K562 (cell line): ENCODE results near the gene LRGUK. TPM values are rescaled to one million over a fixed set of nuclear protein-coding genes. Genes with fewer than 3 reads are reported as not detected.

Experiments used
- ARID1B ChIP-seq: fragments of 450-650 bp; IDR thresholded peaks from 2 replicates; pipeline ENCODE4 v1.6.1; 2016; ENCODE audit warnings: antibody characterized with exemption, mild to moderate bottlenecking, inconsistent platforms
- ARNT ChIP-seq, 2 experiments: fragments of 450-650 bp; IDR thresholded peaks; 2 replicates each; pipeline ENCODE4 v1.6.1; 2016; ENCODE audit warnings: mild to moderate bottlenecking in 1 of 2
- ATF4 ChIP-seq: fragments of 450-650 bp; formaldehyde crosslinking; IDR thresholded peaks from 2 replicates; pipeline ENCODE4 v1.4.0; 2022; ENCODE audit warnings: mild to moderate bottlenecking, moderate library complexity
- CBFA2T2 ChIP-seq: fragments of 450-650 bp; conservative IDR thresholded peaks from 2 replicates; pipeline ENCODE4 v1.6.1; 2017; ENCODE audit warnings: mild to moderate bottlenecking
- CHD1 ChIP-seq: fragments of 200-600 bp; sonication (generic); IDR thresholded peaks from one replicate; pipeline ENCODE4 v1.6.1; 2012; ENCODE audit warnings: mild to moderate bottlenecking, moderate library complexity, low read length, inconsistent platforms
- FOXK2 ChIP-seq, 2 experiments: fragments of 450-650 bp; IDR thresholded peaks in 1 of 2; conservative IDR thresholded peaks in 1 of 2; 2 replicates each; pipeline ENCODE4 v1.6.1; 2016; ENCODE audit warnings: low read depth in 2 of 2, mild to moderate bottlenecking in 1 of 2
- NCOA1 ChIP-seq: fragments of 450-650 bp; IDR thresholded peaks from 2 replicates; pipeline ENCODE4 v1.6.1; 2016; ENCODE audit warnings: low read depth
- NFIX ChIP-seq: fragments of 250-450 bp; sonication (Bioruptor Pico); IDR thresholded peaks from 2 replicates; pipeline ENCODE4 v1.4.0; 2020; ENCODE audit warnings: low read depth, mild to moderate bottlenecking, moderate library complexity
- RAD51 ChIP-seq: fragments of 450-650 bp; IDR thresholded peaks from 2 replicates; pipeline ENCODE4 v1.7.1; 2016; ENCODE audit warnings: low read depth, mild to moderate bottlenecking, borderline replicate concordance
- RFX1 ChIP-seq: fragments of 450-650 bp; IDR thresholded peaks from 2 replicates; pipeline ENCODE4 v1.6.1; 2016; ENCODE audit warnings: mild to moderate bottlenecking, moderate library complexity
- SMAD1 ChIP-seq: fragments of 150-350 bp; IDR thresholded peaks from 2 replicates; pipeline ENCODE4 v1.6.1; 2014; ENCODE audit warnings: low read length, low read depth; ENCODE audit not compliant: partially characterized antibody
- TSC22D4 ChIP-seq: fragments of 450-650 bp; IDR thresholded peaks from 2 replicates; pipeline ENCODE4 v1.6.1; 2016; ENCODE audit warnings: missing genetic modification characterization, missing biosample characterization, control low read depth
- ZBED1 ChIP-seq: IDR thresholded peaks from 2 replicates; pipeline ENCODE4 v1.6.1; 2014
- ZC3H11A ChIP-seq: IDR thresholded peaks from 2 replicates; pipeline ENCODE4 v1.6.1; 2012; ENCODE audit warnings: low read depth, low read length, improper control_type of control experiment
- ZEB2 ChIP-seq: fragments of 450-650 bp; IDR thresholded peaks from 2 replicates; pipeline ENCODE4 v1.6.1; 2016
- ZKSCAN1 ChIP-seq: fragments of 150-350 bp; IDR thresholded peaks from 2 replicates; pipeline ENCODE4 v1.6.1; 2016; ENCODE audit warnings: low read depth, low read length
- ZNF224 ChIP-seq: sonication (generic); formaldehyde crosslinking; IDR thresholded peaks from 2 replicates; pipeline ENCODE4 v1.8.0; 2022; ENCODE audit warnings: mild to moderate bottlenecking, missing genetic modification reagents
- ZNF384 ChIP-seq: IDR thresholded peaks from 2 replicates; pipeline ENCODE4 v1.6.1; 2012; ENCODE audit warnings: low read depth, low read length, improper control_type of control experiment
- polyA plus RNA-seq, 8 experiments: library from polyadenylated mRNA; depleted of rRNA in 4 of 8; stranded (reverse) in 5 of 8; unstranded in 3 of 8; fragments of >200 nt; fragmentation: Nextera tagmentation in 2 of 8; fragmentation: Illumina TruSeq in 1 of 8; extraction: Ambion mirVana in 2 of 8; extraction: Trizol in 1 of 8; gene quantifications; 2 replicates each; pipeline versions ENCODE4 v1.2.1 to v1.2.3, GENCODE V29; 2011 to 2014; ENCODE audit warnings: inconsistent platforms in 1 of 8, missing spikeins in 1 of 8
- total RNA-seq, 7 experiments: library from RNA; depleted of rRNA in 6 of 7; stranded (reverse); fragments of >200 nt in 6 of 7; fragmentation: Illumina TruSeq in 2 of 7; extraction: Trizol in 2 of 7; gene quantifications; 2 replicates each; pipeline versions ENCODE4 v1.2.1 to v1.2.3, GENCODE V29; 2011 to 2021; ENCODE audit warnings: low replicate concordance in 1 of 7
- TF ChIP-seq, protein P1 (sequence below): fragments of 250-450 bp; sonication (Bioruptor Pico); IDR thresholded peaks from 2 replicates; pipeline ENCODE4 v1.4.0; 2020; ENCODE audit warnings: mild to moderate bottlenecking, moderate library complexity
- TF ChIP-seq, protein P2 (sequence below): fragments of 450-650 bp; IDR thresholded peaks from 2 replicates; pipeline ENCODE4 v1.6.1; 2016; ENCODE audit warnings: low read depth

LRGUK gene
- total and polyA plus RNA-seq, 9 of the 15 experiments (the other 6 are each of a cell fraction or from before 2014, with no cell fraction given), result 0.04 to 0.33 (median 0.18) TPM

DNA sequence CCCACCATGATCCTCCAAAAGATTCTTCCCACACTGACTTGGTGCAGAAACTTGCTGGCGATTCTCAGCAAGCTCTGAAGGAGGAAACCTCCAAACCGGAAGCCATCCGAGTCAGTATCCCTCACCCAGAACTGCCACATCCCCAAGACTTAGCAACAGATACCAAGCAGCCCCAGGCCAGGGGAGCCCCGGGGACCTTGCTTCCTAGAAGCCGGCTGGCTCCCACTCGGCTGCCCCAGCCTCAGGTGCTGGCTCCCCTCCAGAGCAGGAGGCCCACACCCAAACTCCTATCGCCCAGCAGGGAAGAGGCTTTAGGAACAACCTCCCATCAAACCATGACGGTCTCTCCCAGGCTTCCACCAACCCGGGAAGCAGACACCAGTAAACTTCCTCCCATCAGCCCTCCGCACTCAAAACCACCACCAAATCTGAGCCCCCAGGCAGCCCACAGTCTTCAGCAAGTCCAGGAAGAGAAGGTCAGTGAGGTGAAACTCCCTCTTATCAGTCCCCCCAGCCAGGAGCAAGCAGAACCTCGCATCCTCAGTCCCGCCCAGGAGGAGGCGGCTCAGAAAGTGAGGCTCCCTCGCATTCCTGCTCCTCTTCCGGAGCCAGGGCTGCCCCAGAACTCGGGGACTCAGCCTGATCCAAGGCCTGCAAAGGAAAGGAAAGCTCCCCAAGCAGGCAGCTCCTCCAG, 82.3 kb downstream of the LRGUK start (continued):
- TF ChIP-seq FOXK2 (conservative IDR thresholded peaks at IDR 0.05 in 1 of 2, IDR thresholded peaks at IDR 0.05 in 1 of 2; ENCODE audit: low read depth in 2 of 2), result peak in 1 of 2 experiments; percentile 11; a peak in 1 of 4 replicates
- peak in 1 of 2 experiments; percentile 88; a peak in 1 of 4 replicates for TF ChIP-seq ARNT (IDR thresholded peaks at IDR 0.05)
- peak; percentile 78 for TF ChIP-seq ZKSCAN1
- TF ChIP-seq RAD51, result no peak
- TF ChIP-seq CBFA2T2, result peak; percentile 93
- TF ChIP-seq ZEB2, result peak; percentile 82; the same call in 1 of the 2 replicates
- TF ChIP-seq ZC3H11A, result no peak
- TF ChIP-seq, protein P1, sequence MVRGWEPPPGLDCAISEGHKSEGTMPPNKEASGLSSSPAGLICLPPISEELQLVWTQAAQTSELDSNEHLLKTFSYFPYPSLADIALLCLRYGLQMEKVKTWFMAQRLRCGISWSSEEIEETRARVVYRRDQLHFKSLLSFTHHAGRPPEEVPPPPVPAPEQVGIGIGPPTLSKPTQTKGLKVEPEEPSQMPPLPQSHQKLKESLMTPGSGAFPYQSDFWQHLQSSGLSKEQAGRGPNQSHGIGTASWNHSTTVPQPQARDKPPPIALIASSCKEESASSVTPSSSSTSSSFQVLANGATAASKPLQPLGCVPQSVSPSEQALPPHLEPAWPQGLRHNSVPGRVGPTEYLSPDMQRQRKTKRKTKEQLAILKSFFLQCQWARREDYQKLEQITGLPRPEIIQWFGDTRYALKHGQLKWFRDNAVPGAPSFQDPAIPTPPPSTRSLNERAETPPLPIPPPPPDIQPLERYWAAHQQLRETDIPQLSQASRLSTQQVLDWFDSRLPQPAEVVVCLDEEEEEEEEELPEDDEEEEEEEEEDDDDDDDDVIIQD, result no peak
- TF ChIP-seq, protein P2, sequence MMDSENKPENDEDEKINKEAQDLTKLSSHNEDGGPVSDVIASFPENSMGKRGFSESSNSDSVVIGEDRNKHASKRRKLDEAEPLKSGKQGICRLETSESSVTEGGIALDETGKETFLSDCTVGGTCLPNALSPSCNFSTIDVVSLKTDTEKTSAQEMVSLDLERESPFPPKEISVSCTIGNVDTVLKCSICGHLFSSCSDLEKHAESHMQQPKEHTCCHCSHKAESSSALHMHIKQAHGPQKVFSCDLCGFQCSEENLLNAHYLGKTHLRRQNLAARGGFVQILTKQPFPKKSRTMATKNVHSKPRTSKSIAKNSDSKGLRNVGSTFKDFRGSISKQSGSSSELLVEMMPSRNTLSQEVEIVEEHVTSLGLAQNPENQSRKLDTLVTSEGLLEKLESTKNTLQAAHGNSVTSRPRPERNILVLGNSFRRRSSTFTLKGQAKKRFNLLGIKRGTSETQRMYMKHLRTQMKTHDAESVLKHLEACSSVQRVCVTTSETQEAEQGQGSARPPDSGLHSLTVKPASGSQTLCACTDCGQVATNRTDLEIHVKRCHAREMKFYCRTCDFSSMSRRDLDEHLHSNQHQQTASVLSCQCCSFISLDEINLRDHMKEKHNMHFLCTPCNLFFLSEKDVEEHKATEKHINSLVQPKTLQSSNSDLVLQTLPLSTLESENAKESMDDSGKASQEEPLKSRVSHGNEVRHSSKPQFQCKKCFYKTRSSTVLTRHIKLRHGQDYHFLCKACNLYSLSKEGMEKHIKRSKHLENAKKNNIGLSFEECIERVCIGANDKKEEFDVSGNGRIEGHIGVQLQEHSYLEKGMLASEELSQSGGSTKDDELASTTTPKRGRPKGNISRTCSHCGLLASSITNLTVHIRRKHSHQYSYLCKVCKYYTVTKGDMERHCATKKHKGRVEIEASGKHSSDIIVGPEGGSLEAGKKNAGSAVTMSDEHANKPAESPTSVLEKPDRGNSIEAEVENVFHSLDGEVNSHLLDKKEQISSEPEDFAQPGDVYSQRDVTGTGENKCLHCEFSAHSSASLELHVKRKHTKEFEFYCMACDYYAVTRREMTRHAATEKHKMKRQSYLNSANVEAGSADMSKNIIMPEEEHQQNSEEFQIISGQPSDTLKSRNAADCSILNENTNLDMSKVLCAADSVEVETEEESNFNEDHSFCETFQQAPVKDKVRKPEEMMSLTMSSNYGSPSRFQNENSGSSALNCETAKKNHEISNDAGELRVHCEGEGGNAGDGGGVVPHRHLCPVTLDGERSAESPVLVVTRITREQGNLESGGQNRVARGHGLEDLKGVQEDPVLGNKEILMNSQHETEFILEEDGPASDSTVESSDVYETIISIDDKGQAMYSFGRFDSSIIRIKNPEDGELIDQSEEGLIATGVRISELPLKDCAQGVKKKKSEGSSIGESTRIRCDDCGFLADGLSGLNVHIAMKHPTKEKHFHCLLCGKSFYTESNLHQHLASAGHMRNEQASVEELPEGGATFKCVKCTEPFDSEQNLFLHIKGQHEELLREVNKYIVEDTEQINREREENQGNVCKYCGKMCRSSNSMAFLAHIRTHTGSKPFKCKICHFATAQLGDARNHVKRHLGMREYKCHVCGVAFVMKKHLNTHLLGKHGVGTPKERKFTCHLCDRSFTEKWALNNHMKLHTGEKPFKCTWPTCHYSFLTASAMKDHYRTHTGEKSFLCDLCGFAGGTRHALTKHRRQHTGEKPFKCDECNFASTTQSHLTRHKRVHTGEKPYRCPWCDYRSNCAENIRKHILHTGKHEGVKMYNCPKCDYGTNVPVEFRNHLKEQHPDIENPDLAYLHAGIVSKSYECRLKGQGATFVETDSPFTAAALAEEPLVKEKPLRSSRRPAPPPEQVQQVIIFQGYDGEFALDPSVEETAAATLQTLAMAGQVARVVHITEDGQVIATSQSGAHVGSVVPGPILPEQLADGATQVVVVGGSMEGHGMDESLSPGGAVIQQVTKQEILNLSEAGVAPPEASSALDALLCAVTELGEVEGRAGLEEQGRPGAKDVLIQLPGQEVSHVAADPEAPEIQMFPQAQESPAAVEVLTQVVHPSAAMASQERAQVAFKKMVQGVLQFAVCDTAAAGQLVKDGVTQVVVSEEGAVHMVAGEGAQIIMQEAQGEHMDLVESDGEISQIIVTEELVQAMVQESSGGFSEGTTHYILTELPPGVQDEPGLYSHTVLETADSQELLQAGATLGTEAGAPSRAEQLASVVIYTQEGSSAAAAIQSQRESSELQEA, result no peak
- no peak for TF ChIP-seq TSC22D4 (tag)
- TF ChIP-seq NCOA1, result peak; percentile 84; the same call in 1 of the 2 replicates
- no peak for TF ChIP-seq RFX1
- 0 out of 2 replicates have a peak, but pooled peaks have one; percentile 35 for TF ChIP-seq ZBED1
- TF ChIP-seq ZNF224 (CRISPR knock-in tag), result no peak
- no peak for TF ChIP-seq CHD1
- no peak for TF ChIP-seq ZNF384
- TF ChIP-seq ATF4, result no peak
- peak; percentile 95 for TF ChIP-seq ARID1B
- TF ChIP-seq NFIX, result no peak
- TF ChIP-seq SMAD1, result peak; percentile 21
